Activated CD8-positive, alpha-beta memory T cell treated with anti-CD3 and anti-CD28 coated beads, Interleukin-2, amount 50 U/mL, for 48 hours (primary cell): ENCODE measurements around the gene HSPA1B.
"Not testable (repeated sequence)": the region's sequence is repeated elsewhere in the genome, so short reads cannot be mapped to it uniquely, and the experiment has no call there.

Experiments
- DNase-seq: peaks from one replicate; pipeline ENCODE4 v3.0.0-alpha.2; 2020

Gene HSPA1B

DNA sequence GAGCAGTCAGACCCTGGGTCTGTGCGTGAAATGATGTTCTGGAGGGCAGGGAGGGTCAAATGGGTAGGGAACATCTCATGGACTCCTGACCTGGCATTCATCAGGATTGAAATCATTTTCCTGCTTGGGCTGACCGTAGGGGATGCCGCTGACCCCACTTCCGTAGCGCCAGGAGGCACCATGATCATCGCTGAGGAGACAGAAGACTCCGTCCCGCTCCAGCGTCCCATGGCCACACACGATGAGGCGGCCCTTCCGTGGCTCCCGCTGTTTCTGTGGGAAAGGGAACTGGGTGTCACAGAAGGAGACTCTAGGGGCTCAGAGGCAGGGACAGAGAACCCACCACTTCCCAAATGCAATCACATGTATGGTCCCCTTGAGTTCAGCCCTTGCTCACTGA is 32.8 kb downstream of the HSPA1B start:
- no peak for DNase-seq

DNA sequence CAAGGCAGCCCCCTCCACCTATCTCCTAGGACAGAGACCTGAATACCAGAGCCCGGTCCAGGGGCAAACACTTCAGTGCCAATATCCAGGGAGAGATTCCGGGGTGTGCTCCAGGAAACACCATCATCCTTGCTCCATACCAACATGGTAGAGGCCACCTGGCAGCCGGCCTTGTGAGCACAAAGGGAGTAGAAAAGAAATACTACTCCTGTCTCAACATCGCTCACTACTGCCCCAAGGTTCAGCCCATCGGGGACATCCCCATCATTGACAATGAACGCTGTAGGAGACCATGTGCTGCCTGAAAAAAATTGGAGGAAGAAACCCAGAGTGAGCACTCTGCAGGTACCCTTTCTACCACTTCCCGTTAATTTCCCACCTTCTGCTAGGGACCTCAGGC is 33.6 kb downstream of the HSPA1B start:
- DNase-seq = no peak

DNA sequence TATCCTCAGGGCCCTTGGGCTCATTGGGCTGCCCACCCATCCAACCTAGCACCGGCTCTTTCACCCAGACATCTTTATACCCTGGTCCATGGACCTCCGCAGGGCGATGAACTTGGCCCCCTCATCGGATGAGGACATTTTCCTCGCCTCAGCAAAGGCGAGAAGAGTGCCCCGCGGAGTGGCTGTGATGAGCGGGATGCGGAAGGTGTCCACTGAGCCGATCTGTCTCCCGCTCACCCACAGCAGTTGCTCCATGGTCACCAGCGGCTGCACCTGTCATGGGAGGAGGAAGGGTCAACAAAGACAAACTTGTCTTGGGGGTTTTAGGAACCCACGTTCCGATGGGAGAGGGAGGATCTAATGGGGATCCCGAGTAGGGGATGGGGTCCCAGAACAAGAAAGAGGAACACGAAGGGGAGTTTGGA is 34.4 kb downstream of the HSPA1B start:
- DNase-seq = no peak

DNA sequence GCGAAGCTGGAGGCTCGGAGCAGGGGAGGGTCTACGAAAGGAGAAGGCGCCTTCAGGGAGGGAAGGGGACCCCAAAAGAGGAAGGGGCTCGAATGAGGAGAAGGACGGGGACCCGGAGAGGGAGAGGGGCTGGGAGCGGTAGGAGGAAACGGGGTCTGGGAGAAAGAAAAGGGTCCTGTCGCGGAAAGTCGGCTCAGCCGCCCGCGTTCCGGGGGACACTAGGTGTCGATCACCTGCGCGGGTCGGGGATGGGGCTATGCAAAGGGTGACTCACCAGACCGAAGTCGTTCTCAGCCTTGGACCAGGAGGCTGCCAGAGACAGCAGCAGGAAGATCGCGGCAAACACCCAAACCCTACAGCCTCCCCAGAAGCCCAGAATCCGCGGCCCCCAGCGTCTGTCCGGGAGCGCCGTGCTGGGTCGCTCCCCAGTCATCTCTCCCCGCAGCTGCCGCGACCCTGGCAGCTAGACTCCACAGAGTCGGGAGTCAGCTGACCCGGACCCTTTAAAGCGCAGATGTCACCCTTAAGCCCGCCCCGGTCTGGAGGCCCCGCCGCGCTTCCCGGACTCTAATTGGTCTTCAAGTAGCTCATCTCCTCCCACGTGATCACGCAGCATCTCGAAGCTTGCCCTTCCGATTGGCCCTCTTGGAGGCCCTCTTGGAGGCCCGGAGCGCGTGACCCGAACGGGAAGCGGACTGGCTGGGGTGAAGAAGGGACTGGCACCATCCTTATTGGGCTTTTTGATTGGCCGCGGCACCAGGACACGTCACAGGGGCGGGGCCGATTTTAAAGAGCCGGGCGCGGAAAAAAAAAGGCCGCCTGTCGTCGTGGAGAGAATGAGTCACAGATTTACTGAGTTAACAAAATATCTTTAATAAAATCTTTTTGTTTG is 35.1 kb downstream of the HSPA1B start, which contains the start of gene NEU1:
Gene NEU1, minus strand, starts transcription at position 478 of the 892 bp plus-strand sequence. Its CDS starts 45 bp downstream, at position 433.
- DNase-seq = peak; percentile 97

DNA sequence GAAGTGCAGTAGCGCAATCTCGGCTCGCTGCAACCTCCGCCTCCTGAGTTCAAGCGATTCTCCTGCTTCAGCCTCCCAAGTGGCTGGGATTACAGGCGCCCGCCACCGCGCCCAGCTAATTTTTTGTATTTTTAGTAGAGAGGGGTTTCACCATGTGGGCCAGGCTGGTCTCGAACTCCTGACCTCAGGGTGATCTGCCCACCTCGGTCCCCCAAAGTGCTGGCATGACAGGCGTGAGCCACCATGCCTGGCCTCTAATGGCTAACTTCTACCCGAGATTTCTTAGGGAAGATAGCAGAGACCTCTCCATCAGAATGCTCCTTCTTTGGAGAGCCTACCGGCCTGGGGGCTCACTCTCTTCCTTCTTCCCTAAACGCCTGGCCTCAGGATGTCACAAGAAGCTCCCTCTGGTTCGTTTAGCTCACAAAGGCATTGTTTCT is 36.6 kb downstream of the HSPA1B start:
- DNase-seq = peak; percentile 60

DNA sequence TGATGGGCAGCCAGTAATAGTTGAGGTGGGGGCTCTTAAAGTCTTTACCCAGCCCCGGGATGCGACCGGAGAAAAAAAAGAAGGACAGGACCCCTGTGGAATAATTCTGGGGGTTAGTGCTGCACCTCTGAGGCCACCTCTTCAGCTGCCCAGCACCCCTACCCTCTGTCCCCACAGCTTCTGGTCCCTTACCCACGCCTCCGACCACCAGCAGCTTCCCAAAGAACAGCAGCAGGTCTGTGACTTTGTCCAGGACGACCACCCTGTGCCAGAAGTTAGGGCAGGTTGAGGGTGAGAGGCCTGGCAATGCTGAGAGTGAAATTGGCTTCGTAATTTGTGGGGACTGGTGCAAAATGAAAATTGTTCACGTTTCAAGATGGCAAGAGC is 37.3 kb downstream of the HSPA1B start:
- DNase-seq = no peak

DNA sequence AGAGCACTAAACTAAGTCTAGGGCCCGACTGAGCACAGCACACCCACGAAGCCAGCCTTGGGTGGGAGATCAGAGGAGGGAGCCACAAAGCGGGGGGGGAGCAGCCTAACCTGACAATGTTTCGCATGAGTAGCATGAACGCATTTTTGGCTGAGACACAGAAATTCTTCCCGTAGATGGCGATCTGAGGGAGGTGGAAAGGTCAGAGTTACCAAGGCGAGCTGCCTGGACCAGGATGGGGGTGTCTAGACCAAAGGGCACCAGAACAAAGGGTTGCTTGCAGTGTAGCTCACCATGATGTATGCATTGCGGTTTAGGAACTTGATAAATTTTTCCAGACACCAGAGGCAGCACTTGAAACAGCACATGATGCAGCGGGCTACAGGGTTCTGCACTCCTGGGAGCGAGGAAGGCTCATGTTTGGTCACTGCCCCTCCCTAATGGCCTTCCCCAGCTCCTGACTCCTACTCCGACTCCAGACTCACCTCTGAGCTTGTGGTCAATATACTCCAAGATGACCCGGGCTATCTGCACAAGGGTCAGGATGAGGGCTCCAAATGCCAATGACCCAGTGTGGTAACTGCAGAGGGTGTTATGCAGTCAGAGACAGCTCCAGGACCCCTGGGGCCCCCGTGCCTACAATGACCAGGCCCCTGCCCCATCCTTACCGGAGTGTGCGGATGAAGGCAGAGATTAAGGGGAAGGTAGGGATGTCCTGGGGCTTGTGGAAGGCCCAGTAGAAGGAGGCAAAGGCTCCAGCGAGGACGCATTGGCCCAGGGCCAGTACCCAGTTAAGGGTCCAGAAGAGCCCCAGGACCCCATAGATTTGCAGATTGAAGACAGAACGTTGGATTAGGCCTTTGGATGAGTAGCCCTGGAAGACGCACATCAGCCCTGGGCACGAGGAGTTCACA is 37.9 kb downstream of the HSPA1B start:
- no peak for DNase-seq

DNA sequence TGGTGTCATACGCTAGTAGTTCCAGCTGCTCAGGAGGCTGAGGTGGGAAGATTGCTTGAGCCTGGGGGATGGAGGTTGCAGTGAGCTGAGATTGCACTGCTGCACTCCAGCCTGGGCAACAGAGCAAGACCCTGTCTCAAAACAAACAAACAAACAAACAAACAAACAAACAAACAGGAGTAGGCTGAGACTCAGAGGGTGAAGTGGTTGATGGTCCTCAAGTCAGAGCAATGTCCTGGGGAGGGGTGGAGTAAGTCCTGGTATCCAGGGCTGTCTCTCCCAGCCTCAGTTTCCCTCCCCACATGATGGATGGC is 41.1 kb downstream of the HSPA1B start:
- not testable (repeated sequence) for DNase-seq

DNA sequence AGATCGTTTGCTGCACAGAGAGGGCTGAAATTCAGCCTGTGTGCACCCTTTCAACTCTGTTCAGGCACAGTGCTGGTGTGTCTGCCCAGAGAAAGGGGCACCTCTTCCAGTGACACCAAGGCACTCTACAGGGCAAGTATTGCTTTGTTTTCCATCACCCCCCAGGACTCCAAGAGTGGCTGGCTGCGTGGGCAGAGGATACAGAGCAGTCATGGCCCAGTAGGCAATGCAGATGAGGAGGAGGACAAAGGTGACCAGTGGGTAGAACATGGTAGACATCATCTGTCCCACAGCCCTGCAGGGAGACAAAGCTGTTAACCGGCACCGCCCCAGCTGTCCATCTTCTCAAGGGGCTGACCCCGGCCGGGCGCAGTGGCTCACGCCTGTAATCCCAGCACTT is 41.8 kb downstream of the HSPA1B start:
- DNase-seq = no peak

DNA sequence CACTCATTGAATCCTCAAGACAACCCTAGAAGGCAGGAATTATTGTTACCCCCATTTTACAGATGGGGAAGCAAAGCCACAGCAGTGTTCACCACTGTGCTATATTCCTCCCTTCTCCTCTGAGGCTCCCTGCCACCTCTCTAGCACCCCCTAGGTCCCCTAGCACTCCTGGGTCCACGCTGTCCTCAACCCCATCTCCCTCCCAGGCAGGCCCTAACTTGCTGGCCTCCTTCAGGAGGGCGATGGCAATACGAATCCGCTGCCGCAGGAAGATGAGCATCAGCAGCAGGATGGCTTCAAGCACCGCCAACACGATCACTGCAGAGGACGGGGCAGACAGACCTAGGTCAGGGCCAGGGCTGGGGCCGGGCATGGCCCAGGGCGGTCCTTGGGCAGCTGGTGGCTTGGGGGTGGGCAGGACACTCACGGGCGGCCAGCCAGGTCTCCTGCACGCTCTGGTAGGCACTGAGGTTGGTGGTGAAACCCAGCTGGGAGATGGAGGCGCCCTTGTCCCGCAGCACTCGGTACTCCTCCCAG is 42.9 kb downstream of the HSPA1B start:
- DNase-seq = no peak

DNA sequence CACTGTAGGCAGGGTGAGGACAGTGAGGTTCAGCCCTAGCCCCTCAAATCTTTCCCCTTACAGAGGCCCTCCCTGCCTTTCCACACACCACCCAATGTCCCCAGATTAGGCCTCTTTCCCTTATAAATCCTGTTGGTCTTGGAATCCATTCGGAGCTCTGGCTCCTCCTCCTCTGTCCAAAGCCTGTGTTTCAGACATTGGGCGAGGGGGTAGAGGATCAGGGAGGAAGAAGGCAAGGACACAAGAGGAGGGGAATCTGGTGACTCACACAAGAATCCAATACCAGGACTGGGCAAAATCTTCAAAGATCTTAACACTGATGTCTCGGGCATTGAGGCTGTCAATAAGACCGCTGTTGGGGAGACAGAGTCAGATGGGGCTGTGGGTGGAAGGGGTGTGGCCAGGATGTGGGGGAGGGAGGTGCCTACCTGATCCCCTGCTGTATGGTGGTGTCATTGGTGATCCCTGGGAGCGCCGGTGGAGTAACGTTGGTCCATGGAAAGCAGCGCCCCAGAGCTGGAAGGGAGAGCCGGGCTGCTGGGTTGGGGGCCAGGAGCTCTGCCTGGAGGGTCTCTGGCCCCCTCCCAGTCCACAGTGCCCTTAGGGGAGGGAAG is 43.6 kb downstream of the HSPA1B start:
- DNase-seq = no peak

DNA sequence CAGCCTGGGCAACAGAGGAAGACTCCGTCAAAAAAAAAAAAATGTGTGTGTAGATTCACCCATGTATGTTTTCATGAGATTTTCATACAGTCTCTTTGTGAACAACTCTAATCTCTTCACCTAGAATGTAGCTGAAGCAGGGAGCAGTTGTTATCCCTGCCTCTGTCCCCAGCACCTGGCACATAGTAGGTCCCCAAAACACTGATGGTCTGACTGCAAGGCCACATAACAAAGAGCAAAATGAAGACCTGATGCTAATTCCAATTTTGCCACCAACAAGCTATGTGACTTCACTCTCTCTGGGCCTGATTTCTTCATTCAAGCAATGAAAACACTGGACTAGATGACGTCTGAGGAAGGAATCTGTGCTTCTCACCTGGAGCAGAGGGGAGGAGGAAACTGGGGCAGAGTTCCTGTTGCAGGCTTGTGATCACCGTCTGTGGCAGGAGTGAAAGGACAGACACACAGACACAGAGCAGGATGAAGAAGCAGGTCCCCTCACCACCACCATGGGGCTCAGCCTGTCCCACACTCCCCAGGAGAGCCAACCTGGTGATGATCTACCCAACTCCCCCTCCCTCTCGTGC is 46.6 kb downstream of the HSPA1B start:
- no peak for DNase-seq

DNA sequence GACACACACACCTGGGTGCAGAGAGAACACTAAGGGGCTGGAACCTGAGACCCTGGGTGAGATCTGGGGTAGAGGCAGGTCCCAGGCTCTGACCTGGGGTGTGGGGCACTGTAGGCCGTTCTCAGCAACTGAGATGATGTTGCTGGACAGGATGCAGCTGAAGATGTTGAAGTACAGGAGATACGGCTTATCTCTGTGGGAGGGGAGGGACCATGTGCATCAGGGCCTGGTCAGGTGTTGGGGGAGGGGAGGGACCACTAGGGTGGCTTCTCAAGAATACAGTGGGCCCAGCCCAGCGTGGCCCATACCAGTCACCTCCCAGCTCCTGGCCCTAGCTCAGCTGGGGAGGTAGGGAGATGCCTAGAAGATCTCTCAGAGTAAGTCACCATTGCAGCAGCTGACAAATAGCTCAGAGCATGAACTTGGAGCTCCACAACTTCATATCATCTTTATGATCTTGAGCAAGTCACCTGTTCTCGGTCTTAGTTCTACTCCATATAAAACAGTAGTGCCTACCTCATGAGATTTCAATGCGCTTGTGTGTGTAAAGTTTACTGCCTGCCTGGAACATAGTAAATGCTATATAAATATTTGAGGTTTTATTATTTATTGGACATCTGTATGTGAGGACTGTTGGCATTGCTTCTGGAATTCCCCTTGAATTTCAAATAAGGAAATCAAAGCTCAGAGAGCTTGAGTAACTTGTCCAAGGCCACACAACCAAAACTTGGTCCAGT is 47.5 kb downstream of the HSPA1B start:
- DNase-seq = no peak

DNA sequence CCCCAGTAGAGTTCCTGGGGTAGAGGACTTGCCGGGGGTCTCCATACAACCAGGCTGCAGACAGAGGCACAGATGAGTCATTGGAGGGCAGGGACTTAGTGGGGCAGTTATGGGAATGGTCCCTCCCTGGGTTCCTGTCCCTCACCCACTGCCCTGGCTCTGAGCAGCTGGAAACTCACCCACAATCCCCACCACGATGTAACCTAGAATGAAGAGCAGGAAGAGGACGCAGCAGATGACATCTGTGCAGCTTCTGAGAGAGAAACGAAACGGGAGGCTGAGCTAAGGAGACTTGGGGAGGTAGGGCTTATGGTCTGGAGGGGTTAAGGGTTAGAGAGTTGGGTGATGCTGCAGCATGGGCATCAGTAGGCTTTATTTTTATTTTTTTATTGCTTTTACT is 48.3 kb downstream of the HSPA1B start:
- DNase-seq = no peak

DNA sequence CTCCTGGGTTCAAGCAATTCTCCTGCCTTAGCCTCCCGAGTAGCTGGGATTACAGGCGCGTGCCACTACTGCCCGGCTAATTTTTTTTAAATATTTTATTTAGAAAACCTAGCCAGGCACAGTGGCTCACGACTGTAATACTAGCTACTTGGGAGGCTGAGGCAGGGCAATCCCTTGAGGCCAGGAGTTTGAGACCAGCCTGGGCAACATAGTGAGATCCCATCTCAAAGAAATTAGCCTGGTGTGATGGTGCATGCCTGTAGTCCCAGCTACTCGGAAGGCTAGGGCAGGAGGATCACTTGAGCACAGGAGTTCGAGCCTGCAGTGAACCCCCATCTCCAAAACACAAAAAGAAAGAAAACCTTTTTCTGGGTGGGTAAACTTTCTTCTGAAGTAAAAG is 48.8 kb downstream of the HSPA1B start:
- no peak for DNase-seq

DNA sequence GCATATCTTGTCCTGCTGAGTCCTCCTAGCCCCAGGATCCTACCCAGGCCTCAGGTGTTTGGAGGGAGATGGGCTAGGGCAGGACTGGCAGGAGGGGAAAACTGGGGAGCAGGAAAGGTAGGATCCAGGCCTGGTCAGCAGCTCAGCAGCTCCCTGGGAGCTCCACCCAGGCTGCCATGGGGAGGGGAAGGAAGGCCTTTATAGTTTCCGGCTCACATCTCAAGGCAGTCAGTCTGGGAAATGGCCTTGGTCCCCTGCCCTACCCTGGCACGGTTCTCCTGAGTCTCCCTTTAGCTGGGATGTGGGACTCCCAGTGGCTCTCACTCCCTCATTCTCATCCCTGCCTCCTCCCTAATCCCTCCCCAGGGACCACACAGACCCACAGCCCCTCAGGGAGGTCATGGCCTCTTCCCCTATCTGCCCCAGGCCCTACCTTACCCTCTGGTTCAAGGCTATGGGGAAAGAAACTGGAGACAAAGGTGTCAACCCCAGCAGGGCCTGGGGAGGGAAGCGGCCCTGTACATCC is 49.6 kb downstream of the HSPA1B start:
- DNase-seq = no peak

DNA sequence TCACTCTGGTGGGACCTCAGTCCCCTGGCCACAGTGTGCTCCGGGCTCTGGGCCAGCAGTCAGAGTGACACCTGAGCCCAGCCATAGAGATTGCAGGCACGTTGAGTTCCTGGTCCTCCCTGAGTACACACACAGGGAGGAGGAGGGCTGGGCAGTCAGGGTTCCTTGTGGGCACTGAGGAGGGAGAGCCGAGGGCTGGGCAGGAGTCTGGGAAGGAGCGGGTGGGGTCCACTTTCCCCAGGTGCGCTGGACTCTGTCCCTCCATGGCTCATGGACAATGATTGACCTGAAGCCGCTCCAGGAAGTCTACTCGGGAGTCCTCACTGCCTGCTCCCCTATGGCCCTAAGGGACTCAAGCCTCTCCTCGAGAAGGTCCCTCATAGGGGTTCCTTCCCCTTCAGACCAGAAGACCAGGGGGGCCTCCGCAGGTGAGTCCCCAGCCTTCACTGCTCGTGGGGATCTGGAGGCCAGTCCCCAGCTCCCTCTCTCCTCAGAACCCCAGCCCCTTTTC is 50.2 kb downstream of the HSPA1B start:
- no peak for DNase-seq

DNA sequence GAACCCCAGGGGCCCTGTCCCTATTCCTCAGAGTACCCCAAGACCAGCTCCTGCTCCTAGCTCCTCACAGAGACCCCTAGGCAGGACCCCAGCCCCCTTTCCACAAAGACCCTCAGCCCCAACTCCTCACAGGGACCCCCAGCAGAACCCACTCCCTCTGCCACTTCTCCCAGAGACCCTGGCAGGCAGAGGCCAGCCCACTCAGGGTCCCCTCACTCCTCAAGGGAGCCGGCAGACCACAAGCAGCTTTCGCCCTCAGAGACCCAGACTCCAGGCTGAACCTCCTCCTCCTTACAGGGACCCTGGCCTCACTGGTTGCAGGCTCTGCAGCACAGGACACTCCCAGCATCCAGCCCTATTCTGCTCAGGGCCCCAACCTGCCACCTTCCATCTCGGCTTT is 50.7 kb downstream of the HSPA1B start:
- DNase-seq = no peak

DNA sequence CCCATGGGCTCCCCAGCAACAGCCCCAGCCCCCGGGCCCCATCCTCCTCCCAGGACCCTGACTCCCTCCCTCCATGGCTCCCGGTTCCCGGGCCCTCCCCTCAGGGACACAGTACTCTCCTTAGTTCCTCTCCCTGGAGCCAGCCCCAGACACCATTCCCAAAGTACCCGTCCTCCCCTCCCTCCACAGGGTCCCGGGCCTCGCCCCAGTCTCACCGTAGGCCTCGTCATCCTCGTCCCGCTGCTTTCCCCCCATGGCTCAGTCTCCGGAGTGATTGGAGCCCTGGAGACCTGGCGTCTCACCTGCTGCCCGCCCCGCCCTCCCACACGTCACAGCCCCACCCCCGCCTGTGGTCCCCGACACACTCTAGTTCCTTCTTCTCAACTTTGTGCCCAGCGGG is 51.2 kb downstream of the HSPA1B start, which contains the start of gene SLC44A4:
Gene SLC44A4, minus strand, starts transcription at position 272 of the 400 bp plus-strand sequence. Its CDS starts 17 bp downstream, at position 255.
- DNase-seq = no peak

DNA sequence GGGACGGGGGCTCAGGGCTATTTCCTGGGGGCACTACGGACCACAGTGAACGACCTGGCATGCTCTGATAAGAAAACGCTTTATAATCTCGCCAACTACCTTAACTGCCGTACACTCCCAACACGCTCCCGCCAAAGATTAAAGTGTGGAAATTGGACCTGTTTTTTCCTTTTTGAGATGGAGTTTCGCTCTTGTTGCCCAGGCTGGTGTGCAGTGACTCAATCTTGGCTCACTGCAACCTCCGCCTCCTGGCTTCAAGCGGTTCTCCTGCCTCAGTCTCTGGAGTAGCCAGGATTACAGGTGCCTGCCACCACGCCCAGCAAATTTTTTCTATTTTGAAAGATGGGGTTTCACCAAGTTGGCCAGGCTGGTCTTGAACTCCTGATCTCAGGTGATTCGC is 51.6 kb downstream of the HSPA1B start:
- no peak for DNase-seq
